NCI-H146 (cell line): ENCODE measurements around the gene BACH2.
"Not testable (repeated sequence)": the region's sequence is repeated elsewhere in the genome, so short reads cannot be mapped to it uniquely, and the experiment has no call there.

ENCODE experiments used
- DNase-seq: peaks from one replicate; lab custom pipeline; 2025; lab: John Stamatoyannopoulos, UW

The BACH2 gene

DNA sequence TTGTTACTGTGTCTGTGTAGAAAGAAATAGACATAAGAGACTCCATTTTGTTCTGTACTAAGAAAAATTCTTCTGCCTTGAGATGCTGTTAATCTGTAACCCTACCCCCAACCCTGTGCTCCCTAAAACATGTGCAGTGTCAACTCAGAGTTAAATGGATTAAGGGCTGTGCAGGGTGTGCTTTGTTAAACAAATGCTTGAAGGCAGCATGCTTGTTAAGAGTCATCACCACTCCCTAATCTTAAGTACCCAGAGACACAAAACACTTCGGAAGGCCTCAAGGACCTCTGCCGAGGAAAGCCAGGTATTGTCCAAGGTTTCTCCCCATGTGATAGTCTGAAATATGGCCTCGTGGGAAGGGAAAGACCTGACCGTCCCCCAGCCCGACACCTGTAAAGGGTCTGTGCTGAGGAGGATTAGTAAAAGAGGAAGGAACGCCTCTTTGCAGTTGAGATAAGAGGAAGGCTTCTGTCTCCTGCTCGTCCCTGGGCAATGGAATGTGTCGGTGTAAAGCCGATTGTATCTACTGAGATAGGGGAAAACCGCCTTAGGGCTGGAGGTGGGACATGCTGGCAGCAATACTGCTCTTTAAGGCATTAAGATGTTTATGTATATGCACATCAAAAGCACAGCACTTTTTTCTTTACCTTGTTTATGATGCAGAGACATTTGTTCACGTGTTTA is 405.7 kb downstream of the BACH2 start:
- not testable (repeated sequence) for DNase-seq

DNA sequence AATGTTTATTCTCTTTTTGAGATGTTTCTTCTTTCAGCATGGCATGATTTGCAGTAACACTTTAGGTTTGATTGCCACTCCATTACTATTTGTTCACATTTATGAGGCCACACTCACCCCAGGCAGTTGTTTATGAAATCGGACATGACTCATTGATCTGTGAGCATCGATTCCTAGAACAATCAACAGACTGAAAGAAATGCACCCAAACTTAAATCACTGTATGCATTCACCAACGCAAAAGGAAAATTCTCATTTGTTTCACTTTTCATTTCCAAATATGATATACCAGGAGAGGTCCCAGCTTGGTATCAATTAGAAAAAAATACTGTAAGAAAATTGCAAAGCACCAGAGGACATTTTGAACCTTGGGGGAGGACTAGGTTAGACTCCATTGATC is 407.8 kb downstream of the BACH2 start:
- no peak for DNase-seq

DNA sequence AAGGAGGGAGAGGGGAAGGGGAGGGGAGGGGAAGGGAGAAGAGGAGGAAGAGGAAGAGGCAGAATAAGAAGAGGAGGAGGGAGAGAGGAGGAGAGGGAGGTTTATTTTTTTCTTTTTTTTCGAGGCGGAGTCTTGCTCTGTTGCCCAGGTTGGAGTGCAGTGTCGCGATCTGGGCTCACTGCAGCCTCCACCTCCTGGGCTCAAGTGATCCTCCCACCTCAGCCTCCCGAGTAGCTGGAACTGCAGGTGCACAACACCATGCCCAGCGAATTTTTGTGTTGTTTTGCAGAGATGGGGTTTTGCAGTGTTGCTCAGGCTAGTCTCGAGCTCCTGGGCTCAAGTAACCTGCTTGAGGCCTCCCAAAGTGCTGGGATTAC is 408.5 kb downstream of the BACH2 start:
- no peak for DNase-seq

DNA sequence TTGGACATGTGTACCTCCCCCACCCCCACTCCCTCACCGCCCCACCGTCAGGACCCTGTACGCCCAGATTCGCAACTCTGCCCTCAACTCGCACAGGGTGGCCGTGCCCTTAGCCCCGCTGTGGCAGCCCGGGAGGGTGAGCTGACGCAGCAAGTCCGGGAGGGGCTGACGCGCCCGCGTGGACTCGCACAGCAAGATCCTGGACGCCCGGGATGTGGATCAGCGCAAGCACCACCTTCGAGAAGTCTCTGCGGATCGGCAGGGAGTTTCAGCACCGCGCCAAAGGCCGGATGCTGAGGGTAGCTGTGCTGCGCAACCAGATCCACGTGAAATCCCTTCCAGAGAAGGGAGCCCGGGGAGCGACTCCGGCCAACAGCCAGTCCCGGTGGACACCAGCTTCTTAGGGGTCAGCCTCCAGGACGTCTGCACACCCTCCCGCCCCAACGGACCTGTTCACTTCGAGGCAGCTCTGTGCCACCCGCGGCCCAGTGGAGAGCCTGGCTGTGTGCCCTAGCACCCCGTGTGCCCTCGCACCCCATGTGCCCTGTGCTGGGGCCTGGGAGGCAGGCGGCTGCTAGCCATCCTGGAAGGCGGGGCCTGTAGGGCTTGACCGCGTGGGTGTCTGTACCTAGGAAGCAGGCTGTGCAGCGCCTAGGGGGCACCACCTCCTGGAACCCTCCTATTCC is 409.0 kb downstream of the BACH2 start:
- DNase-seq = no peak

DNA sequence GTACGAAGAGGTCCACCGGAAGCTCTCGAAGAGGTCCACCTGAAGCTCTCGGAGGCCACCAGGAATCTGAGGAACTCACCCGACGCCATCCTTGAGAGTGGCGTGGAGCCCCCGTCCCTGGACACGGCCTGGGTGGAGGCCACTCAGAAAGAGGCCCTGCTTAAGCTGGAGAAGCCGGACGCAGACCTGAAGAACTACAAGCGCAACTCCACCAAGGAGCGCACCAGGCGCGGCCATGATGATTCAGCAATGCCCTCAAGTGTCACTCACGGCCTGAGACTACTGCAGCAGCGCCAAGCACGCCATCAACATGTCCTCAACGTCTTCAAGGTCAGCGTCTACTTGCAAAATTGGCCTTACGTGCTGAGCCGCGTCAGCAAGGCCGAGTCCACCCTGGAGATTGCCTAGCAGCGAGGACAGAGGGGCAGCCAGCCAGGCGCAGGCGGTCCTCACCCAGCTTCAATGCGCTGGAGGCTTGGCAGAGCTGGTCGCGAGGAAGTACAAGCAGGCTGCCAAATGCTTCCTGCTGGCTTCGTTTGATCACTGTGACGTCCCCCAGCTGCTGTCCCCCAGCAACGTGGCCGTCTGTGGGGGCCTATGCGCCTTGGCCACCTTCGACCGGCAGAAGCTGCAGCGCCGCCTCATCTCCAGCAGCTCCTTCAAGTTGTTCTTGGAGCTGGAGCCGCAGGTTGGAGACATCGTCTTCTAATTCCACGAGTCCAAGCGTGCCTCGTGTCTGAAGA is 410.1 kb downstream of the BACH2 start:
- no peak for DNase-seq
